Measurements from ENCODE around the gene TULP3. TPM values are rescaled to one million over a fixed set of nuclear protein-coding genes. Genes with fewer than 3 reads are reported as not detected.

Gene TULP3
- total RNA-seq, 4 donors from 2014 or later, result 20.1 to 32.3 (median 22.3) TPM

DNA sequence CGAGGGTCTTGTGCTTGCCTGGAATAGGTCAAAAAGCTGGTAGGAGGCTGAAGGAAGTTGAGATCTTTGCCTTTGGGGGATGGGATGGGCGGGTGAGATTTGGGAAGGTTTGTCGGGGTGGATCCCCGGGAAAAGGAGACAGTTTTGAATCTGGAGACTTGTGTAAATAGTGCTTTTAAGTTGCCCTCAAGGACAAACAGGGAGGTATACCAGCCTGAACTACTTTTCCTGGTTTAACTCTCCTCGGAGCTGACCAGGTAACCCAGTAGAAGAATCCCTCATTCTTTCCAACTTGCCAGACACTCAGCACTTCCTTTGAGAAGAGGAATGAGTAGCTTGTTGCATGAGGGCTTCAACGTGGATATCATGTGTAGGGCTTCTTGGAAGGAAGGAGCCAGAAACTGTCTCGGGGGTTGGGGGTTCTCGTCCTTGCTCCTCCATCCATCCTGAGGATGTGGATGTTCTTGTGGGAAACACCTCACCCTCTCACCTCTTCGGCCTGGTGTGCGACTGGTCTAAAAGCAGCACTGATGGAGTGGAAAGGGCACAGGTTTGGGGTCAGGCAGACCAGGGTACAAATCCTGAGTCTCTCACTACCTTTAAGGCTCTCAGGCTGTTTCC, 70.4 kb downstream of the TULP3 start:
- TF ChIP-seq POLR2A (IDR thresholded peaks at IDR 0.05) (no peak), CTCF (IDR thresholded peaks at IDR 0.05) (no peak)
- no peaks in the 10 kb centered on the region for H3K27me3 ChIP-seq
- no peak for DNase-seq
- H3K27ac ChIP-seq, result peak overlapping the region; percentile 6 to 92 (median 80)
- WGBS, 2 donors, result 72 to 75% methylated on average over 10 of the region's 10 CpGs
- peak overlapping the region in 1 of 3 donors; percentile 54 for H3K4me3 ChIP-seq (replicated peaks in 1 of 3)
- H3K36me3 ChIP-seq, result no peaks in the 10 kb centered on the region
- peaks cover 23 to 37% of the 10 kb centered on the region in 2 donors for H3K4me1 ChIP-seq
- intact Hi-C loops (cut with DNase I), result no loop called here
- no peaks in the 10 kb centered on the region for H3K9me3 ChIP-seq

DNA sequence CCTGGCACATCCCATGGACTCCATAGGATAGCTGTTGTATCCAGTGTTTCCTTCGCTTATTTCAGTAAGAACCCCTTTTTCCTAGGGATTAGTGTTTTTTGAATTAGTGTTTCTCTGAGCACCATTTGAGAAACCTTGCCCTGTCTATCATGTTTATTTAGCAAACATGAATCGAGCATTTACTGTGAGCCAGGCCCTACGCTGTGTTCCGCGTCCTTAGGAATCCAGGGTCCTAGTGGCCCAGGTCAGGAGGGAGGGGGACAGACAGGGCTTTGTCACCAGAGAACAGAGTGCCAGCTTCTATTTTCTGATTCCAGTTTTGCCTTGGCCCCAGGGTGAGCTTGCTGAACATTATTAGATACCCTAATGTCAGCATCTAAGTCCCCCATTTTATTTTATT, 71.0 kb downstream of the TULP3 start:
- H3K27me3 ChIP-seq, result no peaks in the 10 kb centered on the region
- no peak overlapping the region for H3K4me3 ChIP-seq (replicated peaks in 1 of 3)
- intact Hi-C loops (cut with DNase I), result no loop called here
- H3K36me3 ChIP-seq, result no peaks in the 10 kb centered on the region
- no peak for DNase-seq
- TF ChIP-seq CTCF (IDR thresholded peaks at IDR 0.05) (no peak), POLR2A (IDR thresholded peaks at IDR 0.05) (no peak)
- H3K4me1 ChIP-seq, result peaks cover 23 to 37% of the 10 kb centered on the region in 2 donors
- no peak overlapping the region for H3K27ac ChIP-seq
- H3K9me3 ChIP-seq, result no peaks in the 10 kb centered on the region
- 94 to 95% methylated on average over 5 of the region's 5 CpGs for WGBS, 2 donors

DNA sequence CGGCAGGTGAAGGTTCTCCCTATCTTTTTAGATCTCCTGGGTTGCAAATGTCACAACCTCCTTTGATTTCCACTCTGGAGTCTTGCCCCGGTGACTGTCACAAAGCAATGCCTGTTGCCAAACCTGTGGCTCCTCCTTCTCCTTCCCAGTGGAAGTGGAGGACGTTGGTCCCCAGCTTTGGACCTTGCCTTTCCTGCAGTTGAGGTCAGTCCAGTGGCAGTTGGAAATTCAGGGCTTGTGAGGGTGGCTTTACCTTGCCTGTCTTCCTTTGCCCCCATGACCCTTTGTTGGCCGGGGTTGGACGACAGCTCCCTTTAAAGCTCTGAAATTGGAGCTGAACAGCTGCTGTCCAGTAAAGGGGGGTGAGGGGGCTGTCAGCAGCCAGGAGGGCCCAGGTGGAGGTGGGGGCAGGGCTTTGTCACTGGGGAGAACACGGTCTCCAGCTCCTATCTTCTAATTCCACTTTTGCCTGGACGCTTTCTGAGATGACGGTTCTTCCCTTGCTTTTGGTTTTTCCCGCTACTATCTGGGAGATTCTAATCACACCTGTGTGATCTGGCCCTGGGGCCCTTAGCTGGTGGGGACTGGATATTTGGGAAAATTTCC, 72.6 kb downstream of the TULP3 start:
- Histone ChIP-seq H3K4me3 (replicated peaks in 1 of 3) (no peak overlapping the region), H3K27me3 (no peaks in the 10 kb centered on the region), H3K36me3 (no peaks in the 10 kb centered on the region), H3K4me1 (peaks cover 15 to 29% of the 10 kb centered on the region in 2 donors), H3K9me3 (no peaks in the 10 kb centered on the region), H3K27ac (peak overlapping the region; percentile 6 to 55 (median 28))
- TF ChIP-seq CTCF (IDR thresholded peaks at IDR 0.05), result no peak
- no peak for TF ChIP-seq POLR2A (IDR thresholded peaks at IDR 0.05)
- DNase-seq, result peak in 1 of 2 donors; percentile 44
- 64% methylated on average over 9 of the region's 9 CpGs for WGBS, 2 donors
- intact Hi-C loops (cut with DNase I), result no loop called here

- TF ChIP-seq POLR2A (IDR thresholded peaks at IDR 0.05), result no peak
- no peak for TF ChIP-seq CTCF (IDR thresholded peaks at IDR 0.05)
- Histone ChIP-seq H3K27me3 (no peaks in the 10 kb centered on the region), H3K27ac (peak overlapping the region in 2 of 3 donors; percentile 28 to 55), H3K36me3 (no peaks in the 10 kb centered on the region), H3K4me1 (peaks cover 13 to 29% of the 10 kb centered on the region in 2 donors), H3K4me3 (replicated peaks in 1 of 3) (no peak overlapping the region), H3K9me3 (no peaks in the 10 kb centered on the region)
- intact Hi-C loops (cut with DNase I), result no loop called here
- no peak for DNase-seq
- WGBS, 2 donors, result 72 to 82% methylated on average over 14 to 15 of the region's 15 CpGs
These were observed 73.1 kb downstream of the TULP3 start for GRCh38 chr12:2963760-2964292.

GRCh38 chr12:2967651-2968050, 77.0 kb downstream of the TULP3 start:
- Histone ChIP-seq H3K27ac (no peak overlapping the region), H3K4me1 (peaks cover 0 to 8% of the 10 kb centered on the region in 2 donors), H3K9me3 (no peaks in the 10 kb centered on the region), H3K36me3 (no peaks in the 10 kb centered on the region), H3K27me3 (no peaks in the 10 kb centered on the region), H3K4me3 (replicated peaks in 1 of 3) (no peak overlapping the region)
- intact Hi-C loops (cut with DNase I), result no loop called here
- TF ChIP-seq CTCF (IDR thresholded peaks at IDR 0.05) (no peak), POLR2A (IDR thresholded peaks at IDR 0.05) (no peak)
- DNase-seq, result no peak
- WGBS, 2 donors, result 89 to 91% methylated on average over 2 of the region's 2 CpGs
